Uterus (tissue), 2 donors: ENCODE results near the gene STRIT1.

Experiments used
- CTCF ChIP-seq, 4 experiments: fragments of 200-600 bp in 2 of 4; fragments of 450-650 bp in 2 of 4; sonication (generic) in 2 of 4; IDR thresholded peaks; one replicate each; pipeline ENCODE4 v1.5.1; 2016 to 2019; ENCODE audit warnings: antibody characterized with exemption in 4 of 4, mild to moderate bottlenecking in 2 of 4, moderate library complexity in 1 of 4
- POLR2A ChIP-seq, 2 donors: fragments of 450-650 bp; IDR thresholded peaks; one replicate each; pipeline ENCODE4 v1.6.1; 2016; ENCODE audit warnings: antibody characterized with exemption in 2 of 2, mild to moderate bottlenecking in 1 of 2, moderate library complexity in 1 of 2

GRCh38 chr3:155270485-155271342 is 22.8 kb downstream of the STRIT1 start:
- TF ChIP-seq CTCF (IDR thresholded peaks at IDR 0.05) (no peak), POLR2A (IDR thresholded peaks at IDR 0.05) (no peak)
